Neural cell (in vitro differentiated cells): ENCODE measurements around the gene ZFP36.

Experiments used
- CTCF ChIP-seq: fragments of 450-650 bp; IDR thresholded peaks from 2 replicates; pipeline ENCODE4 v1.5.1; 2014; ENCODE audit warnings: antibody characterized with exemption, mild to moderate bottlenecking, moderate library complexity; ENCODE audit not compliant: poor library complexity, severe bottlenecking
- EP300 ChIP-seq: fragments of 450-650 bp; conservative IDR thresholded peaks from 2 replicates; pipeline ENCODE4 v1.6.1; 2014; ENCODE audit warnings: antibody characterized with exemption, mild to moderate bottlenecking, moderate library complexity; ENCODE audit not compliant: poor library complexity, severe bottlenecking
- EZH2 ChIP-seq: fragments of 200-600, 300-800 bp; shearing (Covaris generic), sonication (generic); IDR thresholded peaks from 2 replicates; pipeline ENCODE4 v1.6.1; 2014; ENCODE audit warnings: antibody characterized with exemption, low read length, borderline replicate concordance, mild to moderate bottlenecking; ENCODE audit not compliant: insufficient read depth, poor library complexity, severe bottlenecking
- MXI1 ChIP-seq: fragments of 450-650 bp; conservative IDR thresholded peaks from 2 replicates; pipeline ENCODE4 v1.6.1; 2014; ENCODE audit warnings: antibody characterized with exemption, mild to moderate bottlenecking; ENCODE audit not compliant: poor library complexity, severe bottlenecking
- POLR2AphosphoS5 ChIP-seq: IDR thresholded peaks from 2 replicates; pipeline ENCODE4 v1.6.1; 2012
- RAD21 ChIP-seq: fragments of 450-650 bp; conservative IDR thresholded peaks from 2 replicates; pipeline ENCODE4 v1.6.1; 2014; ENCODE audit warnings: antibody characterized with exemption, mild to moderate bottlenecking, moderate library complexity
- REST ChIP-seq: IDR thresholded peaks from 2 replicates; pipeline ENCODE4 v1.6.1; 2012; ENCODE audit warnings: borderline replicate concordance
- SMC3 ChIP-seq: fragments of 450-650 bp; conservative IDR thresholded peaks from 2 replicates; pipeline ENCODE4 v1.6.1; 2014; ENCODE audit warnings: antibody characterized with exemption, mild to moderate bottlenecking, moderate library complexity; ENCODE audit not compliant: poor library complexity
- TAF1 ChIP-seq: IDR thresholded peaks from 2 replicates; pipeline ENCODE4 v1.6.1; 2012; ENCODE audit warnings: low read depth

GRCh38 chr19:39359026-39359425 lies 47.6 kb upstream of the ZFP36 start:
- TF ChIP-seq EP300: no peak
- no peak for TF ChIP-seq POLR2AphosphoS5
- no peak for TF ChIP-seq CTCF
- no peak for TF ChIP-seq RAD21
- no peak for TF ChIP-seq EZH2
- no peak for TF ChIP-seq TAF1
- no peak for TF ChIP-seq REST
- no peak for TF ChIP-seq SMC3
- no peak for TF ChIP-seq MXI1
